ENCODE data around the gene PRSS1.

GRCh38 chr7:142798451-142799436, 49.5 kb downstream of the PRSS1 start:
- TF ChIP-seq, protein P1, sequence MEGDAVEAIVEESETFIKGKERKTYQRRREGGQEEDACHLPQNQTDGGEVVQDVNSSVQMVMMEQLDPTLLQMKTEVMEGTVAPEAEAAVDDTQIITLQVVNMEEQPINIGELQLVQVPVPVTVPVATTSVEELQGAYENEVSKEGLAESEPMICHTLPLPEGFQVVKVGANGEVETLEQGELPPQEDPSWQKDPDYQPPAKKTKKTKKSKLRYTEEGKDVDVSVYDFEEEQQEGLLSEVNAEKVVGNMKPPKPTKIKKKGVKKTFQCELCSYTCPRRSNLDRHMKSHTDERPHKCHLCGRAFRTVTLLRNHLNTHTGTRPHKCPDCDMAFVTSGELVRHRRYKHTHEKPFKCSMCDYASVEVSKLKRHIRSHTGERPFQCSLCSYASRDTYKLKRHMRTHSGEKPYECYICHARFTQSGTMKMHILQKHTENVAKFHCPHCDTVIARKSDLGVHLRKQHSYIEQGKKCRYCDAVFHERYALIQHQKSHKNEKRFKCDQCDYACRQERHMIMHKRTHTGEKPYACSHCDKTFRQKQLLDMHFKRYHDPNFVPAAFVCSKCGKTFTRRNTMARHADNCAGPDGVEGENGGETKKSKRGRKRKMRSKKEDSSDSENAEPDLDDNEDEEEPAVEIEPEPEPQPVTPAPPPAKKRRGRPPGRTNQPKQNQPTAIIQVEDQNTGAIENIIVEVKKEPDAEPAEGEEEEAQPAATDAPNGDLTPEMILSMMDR (IDR thresholded peaks at IDR 0.05; ENCODE audit: low read length), result no peak
- TF ChIP-seq EZH2 (optimal IDR thresholded peaks at IDR 0.05; ENCODE audit: low read depth, low read length) (no peak), EZH2phosphoT487 (IDR thresholded peaks at IDR 0.05; ENCODE audit: low read length) (no peak)
